HEK293 (cell line): ENCODE results near the gene ITPKC.
A peak's percentile ranks its signal among the peaks of the same experiment; 100 is the strongest.

Source experiments
- CTCF ChIA-PET: fragments of 350-600 bp; formaldehyde crosslinking; extraction: SDS; loops from one replicate; lab custom pipeline; 2021; ENCODE audit warnings: antibody characterized with exemption; lab: Yijun Ruan, JAX
- POLR2A ChIA-PET: fragments of 300-600 bp; formaldehyde crosslinking; extraction: SDS; loops from one replicate; lab custom pipeline; 2020; ENCODE audit warnings: antibody characterized with exemption, inconsistent platforms; lab: Yijun Ruan, JAX
- H3K27ac ChIP-seq: fragments of 200-500 bp; sonication (Bioruptor generic); 2 replicates; pipeline ENCODE4 v1.5.1; 2014; ENCODE audit warnings: low read depth, low read length, control low read depth, inconsistent platforms; ENCODE audit errors: extremely low read depth
- H3K36me3 ChIP-seq, 2 experiments: fragments of 200-500 bp in 1 of 2; sonication (Bioruptor generic) in 1 of 2; 1 replicate in 1 of 2; 2 replicates in 1 of 2; pipeline ENCODE4 v1.5.1; 2014 to 2017; ENCODE audit warnings: inconsistent platforms in 2 of 2, low read length in 2 of 2; ENCODE audit not compliant: control insufficient read depth in 2 of 2, insufficient read depth in 1 of 2
- H3K4me1 ChIP-seq: fragments of 200-500 bp; sonication (Bioruptor generic); 2 replicates; pipeline ENCODE4 v1.5.1; 2014; ENCODE audit warnings: mild to moderate bottlenecking, low read length, inconsistent platforms; ENCODE audit not compliant: control insufficient read depth, insufficient read depth
- H3K4me3 ChIP-seq: 2 replicates; pipeline ENCODE4 v1.5.1; 2011; ENCODE audit warnings: low read depth, mild to moderate bottlenecking, control low read depth, low read length, moderate library complexity
- H3K9me3 ChIP-seq: fragments of 200-500 bp; sonication (Bioruptor generic); 2 replicates; pipeline ENCODE4 v1.5.1; 2014; ENCODE audit warnings: low read depth, low read length, inconsistent platforms; ENCODE audit not compliant: control insufficient read depth, insufficient read depth
- BCL11B ChIP-seq: fragments of 450-650 bp; formaldehyde crosslinking; IDR thresholded peaks from 2 replicates; pipeline ENCODE4 v1.5.1; 2016; ENCODE audit warnings: low read depth, missing biosample characterization, missing genetic modification characterization
- GLIS1 ChIP-seq: fragments of 450-650 bp; formaldehyde crosslinking; IDR thresholded peaks from 2 replicates; pipeline ENCODE4 v1.5.1; 2016; ENCODE audit warnings: missing biosample characterization, missing genetic modification characterization
- KLF1 ChIP-seq: fragments of 450-650 bp; formaldehyde crosslinking; IDR thresholded peaks from 2 replicates; pipeline ENCODE4 v1.5.1; 2016; ENCODE audit warnings: missing biosample characterization, missing genetic modification characterization
- KLF9 ChIP-seq: fragments of 450-650 bp; formaldehyde crosslinking; IDR thresholded peaks from 2 replicates; pipeline ENCODE4 v1.5.1; 2016; ENCODE audit warnings: missing biosample characterization, missing genetic modification characterization, low read depth
- PRDM1 ChIP-seq: fragments of 450-650 bp; formaldehyde crosslinking; IDR thresholded peaks from 2 replicates; pipeline ENCODE4; 2016; ENCODE audit warnings: missing biosample characterization, missing genetic modification characterization
- TRIM28 ChIP-seq: IDR thresholded peaks from 2 replicates; pipeline ENCODE4 v1.6.1; 2011; ENCODE audit warnings: low read length, control low read depth, borderline replicate concordance
- ZFHX2 ChIP-seq: fragments of 450-650 bp; formaldehyde crosslinking; conservative IDR thresholded peaks from 2 replicates; pipeline ENCODE4 v1.5.1; 2016; ENCODE audit warnings: missing biosample characterization, missing genetic modification characterization
- ZFP37 ChIP-seq: fragments of 450-650 bp; formaldehyde crosslinking; IDR thresholded peaks from 2 replicates; pipeline ENCODE4 v1.5.1; 2016; ENCODE audit warnings: missing biosample characterization, missing genetic modification characterization
- ZIC2 ChIP-seq: fragments of 450-650 bp; formaldehyde crosslinking; IDR thresholded peaks from 2 replicates; pipeline ENCODE4 v1.5.1; 2016; ENCODE audit warnings: missing biosample characterization, missing genetic modification characterization
- ZNF133 ChIP-seq: fragments of 450-650 bp; formaldehyde crosslinking; IDR thresholded peaks from 2 replicates; pipeline ENCODE4 v1.5.1; 2016; ENCODE audit warnings: missing biosample characterization, missing genetic modification characterization
- ZNF184 ChIP-seq: fragments of 450-650 bp; IDR thresholded peaks from 2 replicates; pipeline ENCODE4 v1.5.1; 2018; ENCODE audit warnings: missing biosample characterization, mild to moderate bottlenecking, missing genetic modification characterization
- ZNF292 ChIP-seq: fragments of 450-650 bp; formaldehyde crosslinking; IDR thresholded peaks from 2 replicates; pipeline ENCODE4 v1.5.1; 2016; ENCODE audit warnings: low read depth, missing biosample characterization, missing genetic modification characterization, borderline replicate concordance
- ZNF366 ChIP-seq: fragments of 450-650 bp; formaldehyde crosslinking; conservative IDR thresholded peaks from 2 replicates; pipeline ENCODE4 v1.5.1; 2016; ENCODE audit warnings: missing biosample characterization, missing genetic modification characterization
- ZNF530 ChIP-seq: fragments of 450-650 bp; formaldehyde crosslinking; IDR thresholded peaks from 2 replicates; pipeline ENCODE4 v1.5.1; 2016; ENCODE audit warnings: low read depth, missing biosample characterization, missing genetic modification characterization
- ZNF600 ChIP-seq: fragments of 450-650 bp; formaldehyde crosslinking; IDR thresholded peaks from 2 replicates; pipeline ENCODE4 v1.5.1; 2016; ENCODE audit warnings: missing biosample characterization, missing genetic modification characterization
- ZNF776 ChIP-seq: fragments of 450-650 bp; formaldehyde crosslinking; IDR thresholded peaks from 2 replicates; pipeline ENCODE4 v1.5.0; 2017; ENCODE audit warnings: missing biosample characterization, missing genetic modification characterization, borderline replicate concordance
- TF ChIP-seq, protein P1 (sequence below): fragments of 450-650 bp; formaldehyde crosslinking; IDR thresholded peaks from 2 replicates; pipeline ENCODE4 v1.5.1; 2016; ENCODE audit warnings: missing biosample characterization, missing genetic modification characterization
- TF ChIP-seq, protein P2 (sequence below): fragments of 450-650 bp; formaldehyde crosslinking; IDR thresholded peaks from 2 replicates; pipeline ENCODE4 v1.5.1; 2016; ENCODE audit warnings: missing biosample characterization, missing genetic modification characterization
- TF ChIP-seq, protein P3 (sequence below): fragments of 450-650 bp; formaldehyde crosslinking; IDR thresholded peaks from 2 replicates; pipeline ENCODE4; 2016; ENCODE audit warnings: missing biosample characterization, missing genetic modification characterization
- TF ChIP-seq, protein P4 (sequence below): fragments of 450-650 bp; formaldehyde crosslinking; IDR thresholded peaks from 2 replicates; pipeline ENCODE4 v1.5.1; 2016; ENCODE audit warnings: missing biosample characterization, missing genetic modification characterization

The ITPKC gene

DNA sequence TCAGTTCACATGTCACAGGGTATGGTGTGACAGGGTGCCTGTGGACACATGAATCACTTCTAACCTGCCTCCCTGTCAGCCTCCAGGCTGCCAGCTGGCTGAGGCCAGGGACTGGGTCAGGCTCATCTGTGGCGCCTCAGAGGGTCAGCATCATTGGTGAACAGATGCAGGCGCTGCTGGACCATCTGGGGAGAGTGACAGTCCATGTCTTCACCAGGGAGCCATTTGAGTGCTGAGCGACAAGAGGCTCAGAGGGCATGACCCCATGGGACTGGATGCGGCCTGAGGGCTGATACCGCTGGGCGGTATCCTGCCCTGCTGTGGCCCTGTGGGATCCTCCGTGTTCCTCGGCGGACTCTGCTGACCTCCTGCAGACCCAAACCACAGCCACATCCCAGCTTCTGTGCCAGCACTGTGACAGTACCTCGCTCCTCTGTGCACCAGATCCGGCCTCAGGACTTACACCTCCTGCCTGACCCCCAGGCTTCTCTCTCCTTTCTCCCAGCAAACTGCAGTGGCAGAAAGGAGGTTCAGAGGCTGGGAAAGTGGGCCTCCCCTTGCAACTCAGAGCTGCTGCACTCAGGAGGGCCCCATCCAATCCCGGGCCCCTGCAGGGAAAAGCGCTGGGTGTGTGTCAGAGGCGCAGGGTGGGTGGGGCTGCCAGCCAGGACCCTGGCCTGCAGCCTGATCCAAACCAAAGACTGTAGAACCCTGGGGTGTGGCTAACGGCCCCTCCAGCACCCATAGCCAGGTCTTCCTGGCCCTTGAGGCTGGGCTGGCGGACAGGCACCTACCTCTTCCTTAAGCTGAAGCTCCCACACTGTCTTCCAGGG is 23.2 kb downstream of the ITPKC start:
- 0 out of 2 replicates have a peak, but pooled peaks have one; percentile 16 for TF ChIP-seq PRDM1 (tag by site-specific recombination)
- no peak for TF ChIP-seq TRIM28
- peak; percentile 35; the same call in 1 of the 2 replicates for TF ChIP-seq KLF9 (tag by site-specific recombination)
- TF ChIP-seq ZFP37 (tag by site-specific recombination): 0 out of 2 replicates have a peak, but pooled peaks have one; percentile 23
- no peak for TF ChIP-seq ZNF530 (tag by site-specific recombination)
- TF ChIP-seq, protein P1, sequence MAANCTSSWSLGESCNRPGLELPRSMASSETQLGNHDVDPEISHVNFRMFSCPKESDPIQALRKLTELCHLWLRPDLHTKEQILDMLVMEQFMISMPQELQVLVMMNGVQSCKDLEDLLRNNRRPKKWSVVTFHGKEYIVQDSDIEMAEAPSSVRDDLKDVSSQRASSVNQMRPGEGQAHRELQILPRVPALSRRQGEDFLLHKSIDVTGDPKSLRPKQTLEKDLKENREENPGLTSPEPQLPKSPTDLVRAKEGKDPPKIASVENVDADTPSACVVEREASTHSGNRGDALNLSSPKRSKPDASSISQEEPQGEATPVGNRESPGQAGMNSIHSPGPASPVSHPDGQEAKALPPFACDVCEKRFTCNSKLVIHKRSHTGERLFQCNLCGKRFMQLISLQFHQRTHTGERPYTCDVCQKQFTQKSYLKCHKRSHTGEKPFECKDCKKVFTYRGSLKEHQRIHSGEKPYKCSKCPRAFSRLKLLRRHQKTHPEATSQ (tag by site-specific recombination): no peak
- peak; percentile 36; the same call in 1 of the 2 replicates for TF ChIP-seq ZNF600 (tag by site-specific recombination)
- TF ChIP-seq GLIS1 (tag by site-specific recombination): peak; percentile 94
- TF ChIP-seq, protein P2, sequence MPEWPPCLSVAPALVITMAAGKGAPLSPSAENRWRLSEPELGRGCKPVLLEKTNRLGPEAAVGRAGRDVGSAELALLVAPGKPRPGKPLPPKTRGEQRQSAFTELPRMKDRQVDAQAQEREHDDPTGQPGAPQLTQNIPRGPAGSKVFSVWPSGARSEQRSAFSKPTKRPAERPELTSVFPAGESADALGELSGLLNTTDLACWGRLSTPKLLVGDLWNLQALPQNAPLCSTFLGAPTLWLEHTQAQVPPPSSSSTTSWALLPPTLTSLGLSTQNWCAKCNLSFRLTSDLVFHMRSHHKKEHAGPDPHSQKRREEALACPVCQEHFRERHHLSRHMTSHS (tag by site-specific recombination): no peak
- TF ChIP-seq, protein P3, sequence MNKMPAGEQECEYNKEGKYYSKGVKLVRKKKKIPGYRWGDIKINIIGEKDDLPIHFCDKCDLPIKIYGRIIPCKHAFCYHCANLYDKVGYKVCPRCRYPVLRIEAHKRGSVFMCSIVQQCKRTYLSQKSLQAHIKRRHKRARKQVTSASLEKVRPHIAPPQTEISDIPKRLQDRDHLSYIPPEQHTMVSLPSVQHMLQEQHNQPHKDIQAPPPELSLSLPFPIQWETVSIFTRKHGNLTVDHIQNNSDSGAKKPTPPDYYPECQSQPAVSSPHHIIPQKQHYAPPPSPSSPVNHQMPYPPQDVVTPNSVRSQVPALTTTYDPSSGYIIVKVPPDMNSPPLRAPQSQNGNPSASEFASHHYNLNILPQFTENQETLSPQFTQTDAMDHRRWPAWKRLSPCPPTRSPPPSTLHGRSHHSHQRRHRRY (tag by site-specific recombination): no peak
- peak; percentile 97 for TF ChIP-seq ZIC2 (tag by site-specific recombination)
- 0 out of 2 replicates have a peak, but pooled peaks have one; percentile 31 for TF ChIP-seq KLF1 (tag by site-specific recombination)
- TF ChIP-seq, protein P4, sequence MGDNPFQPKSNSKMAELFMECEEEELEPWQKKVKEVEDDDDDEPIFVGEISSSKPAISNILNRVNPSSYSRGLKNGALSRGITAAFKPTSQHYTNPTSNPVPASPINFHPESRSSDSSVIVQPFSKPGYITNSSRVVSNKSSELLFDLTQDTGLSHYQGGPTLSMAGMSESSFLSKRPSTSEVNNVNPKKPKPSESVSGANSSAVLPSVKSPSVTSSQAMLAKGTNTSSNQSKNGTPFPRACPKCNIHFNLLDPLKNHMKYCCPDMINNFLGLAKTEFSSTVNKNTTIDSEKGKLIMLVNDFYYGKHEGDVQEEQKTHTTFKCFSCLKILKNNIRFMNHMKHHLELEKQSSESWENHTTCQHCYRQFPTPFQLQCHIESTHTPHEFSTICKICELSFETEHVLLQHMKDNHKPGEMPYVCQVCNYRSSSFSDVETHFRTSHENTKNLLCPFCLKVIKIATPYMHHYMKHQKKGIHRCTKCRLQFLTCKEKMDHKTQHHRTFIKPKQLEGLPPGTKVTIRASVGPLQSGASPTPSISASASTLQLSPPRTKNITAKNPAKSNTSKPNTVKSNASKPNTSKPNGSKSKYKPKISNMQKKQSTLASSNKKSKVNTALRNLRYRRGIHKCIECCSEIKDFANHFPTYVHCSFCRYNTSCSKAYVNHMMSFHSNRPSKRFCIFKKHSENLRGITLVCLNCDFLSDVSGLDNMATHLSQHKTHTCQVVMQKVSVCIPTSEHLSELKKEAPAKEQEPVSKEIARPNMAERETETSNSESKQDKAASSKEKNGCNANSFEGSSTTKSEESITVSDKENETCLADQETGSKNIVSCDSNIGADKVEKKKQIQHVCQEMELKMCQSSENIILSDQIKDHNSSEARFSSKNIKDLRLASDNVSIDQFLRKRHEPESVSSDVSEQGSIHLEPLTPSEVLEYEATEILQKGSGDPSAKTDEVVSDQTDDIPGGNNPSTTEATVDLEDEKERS (tag by site-specific recombination): peak; percentile 21; the same call in 1 of the 2 replicates
- no peak for TF ChIP-seq ZNF366
- TF ChIP-seq ZFHX2 (tag by site-specific recombination): no peak
- TF ChIP-seq ZNF184: no peak
- no peak for TF ChIP-seq ZNF776 (tag by site-specific recombination)
- 0 out of 2 replicates have a peak, but pooled peaks have one; percentile 3 for TF ChIP-seq ZNF292
- TF ChIP-seq BCL11B (tag by site-specific recombination): 0 out of 2 replicates have a peak, but pooled peaks have one; percentile 24
- no peak for TF ChIP-seq ZNF133 (tag by site-specific recombination)
- ChIA-PET CTCF (interaction anchor here (0.6 to 0.7 kb wide), 2 partner anchors 105 to 240 kb away, joined by 3 read pairs; no protein-coding TSS in a partner anchor), POLR2A (interaction anchor here (1.2 to 3.5 kb wide), 2 partner anchors 11 to 13 kb away, joined by 3 to 30 read pairs; partner anchors contain the start of genes ACTMAP and SNRPA)
- peaks cover 58 to 79% of the 10 kb centered on the region in 2 experiments for H3K36me3 ChIP-seq
- H3K27ac ChIP-seq: peak overlapping the region; percentile 53; the same call in 1 of the 2 replicates
- no peak overlapping the region for H3K4me3 ChIP-seq
- no peaks in the 10 kb centered on the region for H3K4me1 ChIP-seq
- H3K9me3 ChIP-seq: no peaks in the 10 kb centered on the region
